COLO668 (cell line): Measurements from ENCODE around the gene PAAF1.

Experiments
- DNase-seq: peaks from one replicate; lab custom pipeline; 2025; ENCODE audit not compliant: unreplicated experiment; lab: John Stamatoyannopoulos, UW

PAAF1 gene

DNA sequence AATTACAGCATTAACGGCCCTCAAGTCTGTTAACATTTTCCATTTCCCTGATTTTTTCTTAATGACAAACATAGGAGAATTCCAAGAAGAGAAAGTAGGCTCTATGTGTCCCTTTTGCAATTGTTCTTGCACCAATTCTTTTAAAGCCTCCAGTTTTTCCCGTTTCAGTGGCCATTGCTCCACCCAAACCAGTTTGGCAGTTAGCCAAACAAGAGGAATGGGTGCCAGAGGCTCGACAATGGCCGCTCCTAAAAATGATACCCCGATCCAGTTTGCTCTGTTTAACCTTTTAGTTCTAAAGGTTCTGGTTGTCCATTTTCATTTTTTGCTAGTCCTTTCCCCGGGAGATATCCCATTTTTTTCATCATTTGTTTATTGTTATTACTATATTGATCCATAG lies 67.3 kb downstream of the PAAF1 start:
- DNase-seq = no peak

DNA sequence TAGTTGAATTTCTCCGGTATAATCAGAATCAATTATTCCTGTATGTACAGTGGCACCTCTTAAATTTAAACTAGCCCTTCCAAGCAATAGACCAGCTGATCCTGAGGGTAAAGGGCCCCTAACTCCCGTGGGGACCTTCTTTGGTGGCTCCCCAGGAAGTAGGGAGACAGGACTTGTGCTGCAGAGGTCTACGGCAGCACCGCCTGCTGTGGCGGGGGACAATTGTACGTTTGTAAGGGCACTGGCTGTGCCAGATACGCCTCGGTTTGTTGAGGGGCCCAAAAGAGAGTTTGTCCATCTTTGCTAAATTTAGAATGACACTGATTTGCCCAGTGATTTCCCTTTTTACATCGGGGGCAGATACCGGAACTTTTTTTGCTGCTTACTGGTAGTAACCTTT lies 68.1 kb downstream of the PAAF1 start:
- DNase-seq = no peak

DNA sequence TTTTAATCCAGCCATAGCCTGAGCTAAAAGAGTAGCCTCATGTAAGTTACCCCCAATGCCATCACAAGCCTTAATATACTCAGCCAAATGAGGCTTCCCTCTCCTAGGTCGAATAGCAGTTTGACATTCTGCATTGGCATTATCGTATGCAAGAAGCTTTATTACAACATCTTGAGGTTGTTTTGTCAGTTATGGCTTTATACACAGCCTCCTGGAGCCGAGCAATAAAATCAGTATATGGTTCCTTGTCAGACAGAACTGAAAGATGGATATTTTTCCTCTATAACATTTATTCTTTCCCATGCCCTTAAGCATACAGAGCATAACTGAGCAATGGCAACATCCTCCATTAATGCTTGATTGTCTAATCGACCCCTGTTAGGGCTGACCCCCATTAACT lies 68.6 kb downstream of the PAAF1 start:
- no peak for DNase-seq

DNA sequence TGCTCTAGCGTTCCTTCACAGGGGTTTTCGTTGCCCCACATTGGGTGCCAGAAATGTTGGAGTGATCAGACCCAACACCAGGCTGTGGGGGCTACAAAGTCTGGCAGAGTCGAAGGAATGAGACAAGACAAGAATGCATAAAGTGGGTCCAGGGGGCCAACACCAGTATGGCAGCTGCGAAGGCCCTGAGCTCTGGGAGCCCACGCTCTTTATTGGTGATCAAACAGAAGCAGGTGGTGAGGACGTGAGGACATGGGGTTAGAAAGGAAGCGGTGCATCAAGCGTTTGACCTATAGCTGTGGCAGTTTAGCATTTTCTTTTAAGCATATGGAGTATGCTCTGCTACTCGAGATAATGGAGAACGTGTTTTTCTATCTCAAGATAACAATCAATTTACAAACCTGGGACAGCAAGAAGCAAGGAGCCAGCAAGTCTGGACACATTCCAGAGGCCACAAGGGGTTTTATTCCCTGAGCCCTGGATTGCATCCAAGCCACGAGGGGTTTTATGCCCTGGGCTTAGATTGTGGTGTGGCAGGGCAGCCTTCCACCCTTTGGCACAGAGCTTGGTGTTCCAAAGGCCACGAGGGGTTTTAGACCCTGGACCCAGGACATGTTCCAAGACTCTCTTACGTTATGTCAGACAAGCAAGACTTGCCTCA lies 70.1 kb downstream of the PAAF1 start:
- no peak for DNase-seq

DNA sequence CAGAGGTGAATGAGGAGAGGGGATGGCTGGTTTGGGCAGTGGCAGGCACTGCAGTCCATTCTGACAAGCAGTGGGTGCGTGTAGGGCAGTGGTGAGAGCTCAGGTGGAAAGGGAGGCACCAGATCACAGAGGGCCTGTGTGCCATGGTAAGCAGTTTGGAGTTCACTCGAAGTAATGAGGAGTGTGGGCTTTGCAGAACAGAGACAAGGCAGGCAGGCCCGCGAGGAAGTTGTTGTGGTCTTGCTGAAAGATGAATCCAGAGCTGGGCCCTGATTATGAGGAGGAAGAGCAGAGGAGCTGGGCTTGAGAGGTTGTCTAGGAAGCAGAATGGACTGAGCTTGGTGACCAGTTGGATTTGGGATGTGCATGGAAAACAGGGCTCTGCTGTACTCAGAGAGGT lies 72.4 kb downstream of the PAAF1 start:
- DNase-seq = no peak

DNA sequence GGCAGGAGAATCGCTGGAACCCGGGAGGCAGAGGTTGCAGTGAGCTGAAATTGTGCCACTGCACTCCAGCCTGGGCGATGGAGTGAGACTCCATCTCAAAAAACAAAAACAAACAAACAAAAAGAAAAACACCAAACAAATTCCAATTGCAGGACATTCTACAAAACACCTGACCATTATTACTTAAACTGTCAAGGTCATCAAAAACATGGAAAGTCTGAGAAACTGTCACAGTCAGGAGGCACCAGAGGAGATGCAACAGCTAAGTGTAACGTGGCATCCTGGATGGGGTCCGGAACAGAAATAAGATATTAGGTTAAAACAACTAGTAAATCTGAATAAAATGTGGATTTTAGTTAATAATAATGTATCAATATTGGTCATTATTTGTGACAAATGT lies 73.1 kb downstream of the PAAF1 start:
- DNase-seq = no peak

DNA sequence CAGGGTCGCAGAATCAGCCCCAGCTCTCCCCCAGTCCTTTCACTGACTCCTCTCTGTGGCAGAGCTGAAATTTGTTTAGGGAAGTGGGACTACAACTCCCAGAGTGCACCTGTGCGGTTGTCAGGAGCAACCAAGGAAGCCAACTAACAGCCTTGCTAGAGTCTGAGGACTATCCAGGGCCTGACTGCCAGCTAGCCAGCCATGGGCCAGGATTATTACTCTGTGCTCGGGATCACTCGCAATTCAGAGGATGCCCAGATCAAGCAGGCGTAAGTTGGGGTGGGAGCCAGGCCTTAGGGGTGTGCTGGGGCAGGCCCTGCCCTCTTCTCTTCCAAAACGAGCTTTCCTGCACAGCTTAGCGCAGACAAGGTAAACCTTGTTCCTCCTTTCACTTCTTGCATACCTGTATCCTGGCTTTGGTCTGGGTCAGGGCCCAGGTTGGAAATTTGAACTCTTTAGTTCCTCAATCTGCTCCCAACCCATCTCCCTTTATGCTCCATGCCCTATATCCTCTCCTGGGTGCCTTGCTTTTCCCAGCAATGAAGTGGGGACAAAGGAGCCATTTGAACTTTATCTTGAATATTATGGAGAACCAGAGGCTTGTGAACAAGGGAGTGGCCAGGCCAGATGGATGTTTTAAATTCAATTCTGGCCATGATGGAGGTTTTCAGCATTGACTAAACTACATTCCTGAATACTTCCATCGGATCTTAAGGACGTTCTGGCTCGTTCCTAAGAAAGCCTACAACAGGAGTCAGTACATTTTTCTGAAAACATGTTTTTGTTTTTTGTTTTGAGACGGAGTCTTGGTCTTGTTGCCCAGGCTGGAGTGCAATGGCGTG lies 74.3 kb downstream of the PAAF1 start, which contains the start of gene DNAJB13:
DNAJB13 (plus strand) TSS at position 158 of the 842 bp plus-strand sequence; CDS start at position 202, 44 bp downstream.
- DNase-seq = peak; percentile 59

DNA sequence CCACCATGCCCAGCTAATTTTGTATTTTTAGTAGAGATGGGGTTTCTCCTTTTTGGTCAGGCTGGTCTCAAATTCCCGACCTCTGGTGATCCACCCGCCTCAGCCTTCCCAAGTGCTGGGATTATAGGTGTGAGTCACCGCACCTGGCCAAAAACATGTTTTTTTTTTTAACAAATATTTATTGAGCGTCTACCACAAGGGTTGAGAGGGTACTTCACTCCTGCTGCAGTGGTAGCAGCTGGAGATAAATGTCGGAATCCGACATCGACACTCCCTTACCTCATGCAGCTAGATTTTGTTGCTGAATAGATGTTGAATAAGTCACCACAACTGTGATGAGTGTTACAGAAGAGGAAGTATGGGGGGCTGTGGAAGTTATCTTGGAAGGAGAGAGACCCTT lies 75.0 kb downstream of the PAAF1 start:
- peak; percentile 43 for DNase-seq

DNA sequence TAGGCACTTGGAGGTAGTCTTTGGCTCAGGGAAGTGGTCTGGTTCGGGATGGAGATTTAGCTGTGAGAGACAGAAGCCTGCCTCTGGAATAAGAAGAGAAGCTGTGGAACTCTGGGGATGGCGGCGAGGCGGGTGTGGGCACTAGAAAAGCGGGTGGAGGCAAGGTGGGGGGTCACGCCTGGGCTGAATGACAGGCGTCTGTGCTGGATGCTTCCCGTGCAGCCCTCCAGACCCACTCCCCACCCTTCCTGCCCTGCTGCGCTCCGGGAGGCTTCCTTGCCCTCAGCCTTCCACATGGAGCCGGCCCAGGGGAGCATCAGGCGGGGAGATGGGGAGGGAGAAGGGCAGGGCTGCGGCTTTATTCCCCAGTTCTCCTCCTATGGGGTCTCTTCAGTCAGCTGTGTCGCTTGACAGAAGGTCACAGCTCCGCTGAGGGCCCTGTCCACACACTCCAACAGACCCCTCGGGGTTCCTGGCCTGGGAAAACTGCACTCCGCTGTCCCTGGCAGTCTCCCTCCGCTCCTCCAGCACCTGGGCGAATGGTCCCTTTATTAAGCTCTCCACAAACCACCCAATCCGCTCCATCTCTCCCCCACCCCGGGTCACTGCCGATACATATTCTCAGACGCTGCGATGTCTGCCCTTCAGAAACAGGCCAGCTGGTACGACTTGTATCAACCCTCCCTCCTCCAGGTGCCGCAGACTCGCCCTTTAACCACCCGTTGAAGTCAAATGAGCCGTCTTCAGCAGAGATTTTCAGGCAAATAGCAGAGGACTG lies 80.3 kb downstream of the PAAF1 start:
- DNase-seq = no peak

DNA sequence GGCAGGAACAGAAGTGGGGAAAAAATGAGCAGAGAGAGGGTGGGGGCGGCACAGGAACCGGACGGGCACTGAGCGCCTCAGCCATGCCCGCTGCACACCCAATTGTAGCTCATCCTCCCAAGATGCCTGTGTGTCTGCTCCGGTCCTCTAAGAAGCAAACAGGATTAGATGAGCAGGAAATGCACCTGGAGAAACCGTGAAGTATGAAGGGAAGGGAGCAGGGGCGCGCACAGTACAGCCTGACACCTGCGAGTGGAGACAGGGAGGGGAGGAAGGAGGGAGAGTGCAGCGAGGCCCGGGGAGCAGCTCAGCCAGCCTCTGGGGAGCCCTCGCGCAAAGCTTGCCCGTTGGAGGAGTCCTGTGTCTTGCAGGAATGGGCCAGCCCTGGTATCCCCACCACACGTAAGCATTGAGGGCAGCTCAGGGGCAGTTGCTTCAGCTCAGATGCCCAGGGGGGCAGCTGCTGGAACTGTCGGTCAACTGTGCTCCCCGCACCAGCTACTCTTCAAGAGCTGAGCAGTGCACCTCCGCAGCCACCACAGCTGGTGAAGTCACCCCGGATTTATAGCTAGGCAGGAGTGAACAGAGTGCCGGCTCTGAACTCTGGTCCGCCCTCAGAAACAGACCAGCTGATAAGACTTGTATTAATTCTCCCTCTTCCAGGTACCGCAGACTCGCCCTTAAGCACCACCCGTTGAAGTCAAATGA lies 81.0 kb downstream of the PAAF1 start:
- no peak for DNase-seq

DNA sequence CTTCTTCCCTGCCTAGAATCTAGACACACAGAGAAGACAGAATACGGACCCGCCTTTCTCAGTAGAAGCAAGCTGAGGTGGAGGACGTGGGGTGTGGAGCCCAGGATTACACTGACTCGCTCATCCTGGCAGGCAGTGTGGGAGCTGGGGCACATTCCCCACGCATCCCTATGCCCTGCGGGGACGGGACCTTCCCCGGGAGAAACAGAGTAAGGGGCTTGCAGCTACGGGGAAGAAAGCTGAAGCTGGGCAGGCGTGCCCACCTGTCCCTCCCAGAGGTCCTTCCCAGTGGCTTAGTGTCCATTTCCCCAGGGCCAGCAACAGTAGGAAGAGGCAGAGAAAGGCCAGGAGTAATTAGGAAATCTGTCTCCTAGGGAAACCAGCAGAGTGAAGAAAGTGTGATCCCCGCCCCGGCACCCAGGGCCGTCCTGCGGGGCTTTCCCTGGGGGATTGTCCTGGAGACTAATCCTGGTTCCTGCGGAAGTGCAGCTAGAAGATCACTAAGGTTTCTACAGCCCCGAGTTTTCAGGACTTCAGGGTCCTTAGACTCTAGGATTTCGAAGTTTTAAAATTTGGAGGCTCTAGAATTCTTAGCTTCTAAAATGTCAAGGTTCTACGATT lies 81.8 kb downstream of the PAAF1 start:
- DNase-seq = no peak

DNA sequence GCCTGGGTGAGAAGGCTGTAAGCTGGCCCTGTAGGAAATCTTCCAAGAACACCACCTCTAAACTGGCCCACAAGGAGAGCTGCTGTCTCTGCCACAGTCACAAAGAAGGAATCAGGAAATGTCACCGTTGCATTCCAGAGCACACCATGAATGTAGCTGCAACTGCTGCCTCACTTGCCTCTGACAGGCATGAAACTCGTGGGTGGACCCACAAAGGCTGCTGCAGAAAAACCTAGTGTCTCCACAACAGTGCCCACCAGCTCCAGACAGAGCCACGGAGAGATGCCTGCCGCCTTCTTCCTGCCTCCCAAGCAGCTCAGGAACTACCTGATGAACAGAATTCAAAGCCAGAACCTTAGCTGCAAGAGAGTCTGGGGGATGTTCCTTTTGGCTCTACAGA lies 84.5 kb downstream of the PAAF1 start:
- no peak for DNase-seq

DNA sequence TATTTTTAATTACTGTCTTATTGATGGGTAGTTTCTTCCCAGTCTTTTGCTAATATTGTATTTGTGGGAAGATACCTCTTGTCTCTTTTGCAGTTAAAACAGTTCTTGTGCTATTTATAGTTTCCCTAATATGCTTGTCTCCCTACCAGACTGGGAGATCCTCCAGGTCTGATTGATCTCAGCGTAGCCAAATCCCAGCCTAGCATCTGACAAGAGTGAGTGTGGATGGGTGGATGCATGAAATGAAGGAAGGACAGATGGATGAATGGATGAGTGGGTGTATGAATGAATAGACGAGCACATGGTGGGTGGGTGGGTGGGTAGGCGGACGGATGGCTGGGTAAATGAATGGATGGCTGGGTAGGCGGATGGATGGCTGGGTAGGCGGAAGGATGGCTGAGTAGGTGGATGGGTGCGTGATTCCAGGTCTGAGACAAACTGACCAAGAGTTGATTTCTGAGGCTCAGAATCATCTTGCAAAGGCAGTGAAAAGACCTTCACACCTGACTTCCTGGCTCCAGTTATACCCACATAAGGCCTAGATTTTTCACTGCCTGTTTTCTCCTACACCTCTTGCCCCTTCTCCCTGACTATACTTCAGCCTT lies 85.4 kb downstream of the PAAF1 start:
- no peak for DNase-seq

DNA sequence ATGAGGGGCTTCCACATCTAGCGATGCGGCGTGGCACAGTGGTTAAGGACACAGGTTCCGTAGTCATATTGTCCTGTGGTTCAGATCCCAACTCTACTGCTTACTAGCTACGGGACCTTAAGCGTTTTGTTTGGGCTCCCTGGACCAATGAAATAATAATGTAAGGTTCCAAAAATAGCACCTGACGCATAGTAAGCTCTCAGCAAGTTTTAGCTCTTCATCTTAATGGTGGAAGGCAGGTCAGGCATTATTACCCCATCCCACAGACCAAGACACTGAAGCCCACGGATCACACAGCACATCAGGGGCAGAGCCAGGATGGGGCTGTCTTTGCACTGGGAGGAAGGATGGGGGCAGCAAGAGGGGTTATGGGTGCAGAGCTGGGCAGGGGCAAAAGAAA lies 87.1 kb downstream of the PAAF1 start:
- DNase-seq = no peak

DNA sequence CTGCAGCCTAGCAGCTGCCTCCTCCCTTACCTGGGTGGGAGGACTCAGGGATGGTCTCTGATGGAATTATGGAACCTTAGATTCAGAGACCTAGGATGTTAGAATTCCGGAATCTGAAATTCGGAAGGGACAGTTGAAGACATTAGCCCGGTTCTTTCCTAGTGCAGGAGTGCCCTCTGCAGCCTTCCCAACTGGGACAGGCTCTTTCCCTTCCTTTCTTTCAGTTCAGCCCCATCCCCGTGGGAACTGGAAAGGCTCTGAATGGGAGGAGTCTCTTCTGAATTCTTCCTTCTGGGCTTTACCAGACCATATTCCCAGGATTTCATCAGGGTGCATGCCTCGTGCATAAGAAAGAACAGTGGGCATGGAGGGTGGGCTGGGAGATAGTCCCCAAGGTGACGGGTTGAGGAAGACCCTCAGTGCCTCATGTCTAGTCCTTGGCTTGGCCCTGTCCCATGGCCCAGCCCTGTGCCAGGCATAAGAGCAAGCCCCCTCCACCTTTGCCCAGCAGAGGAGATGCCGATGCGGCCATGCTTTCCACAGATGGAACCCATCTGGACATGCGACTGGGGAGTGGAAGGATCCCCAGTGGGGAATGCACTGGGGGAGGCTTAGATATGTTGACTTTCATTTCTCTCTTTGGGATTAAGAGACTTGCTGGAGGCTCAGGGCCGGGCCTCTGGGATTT lies 88.4 kb downstream of the PAAF1 start:
- no peak for DNase-seq

DNA sequence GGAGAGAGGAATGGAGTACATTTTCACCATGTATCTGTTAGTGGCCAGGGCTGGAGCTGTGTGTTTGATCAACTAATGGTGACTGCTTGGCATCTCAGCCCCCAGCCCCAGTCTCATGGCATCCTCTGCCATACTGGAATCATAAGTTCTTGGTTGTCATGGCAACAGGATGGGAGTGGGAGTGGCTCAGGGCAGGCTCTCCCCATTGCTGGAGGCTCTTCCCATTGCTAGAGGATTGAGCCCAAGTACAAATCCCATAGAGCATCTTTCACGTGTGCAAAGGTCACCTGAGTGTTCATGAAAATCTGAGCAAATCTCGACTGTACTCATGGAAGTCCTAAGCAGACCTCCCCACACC lies 88.9 kb downstream of the PAAF1 start:
- DNase-seq = no peak

DNA sequence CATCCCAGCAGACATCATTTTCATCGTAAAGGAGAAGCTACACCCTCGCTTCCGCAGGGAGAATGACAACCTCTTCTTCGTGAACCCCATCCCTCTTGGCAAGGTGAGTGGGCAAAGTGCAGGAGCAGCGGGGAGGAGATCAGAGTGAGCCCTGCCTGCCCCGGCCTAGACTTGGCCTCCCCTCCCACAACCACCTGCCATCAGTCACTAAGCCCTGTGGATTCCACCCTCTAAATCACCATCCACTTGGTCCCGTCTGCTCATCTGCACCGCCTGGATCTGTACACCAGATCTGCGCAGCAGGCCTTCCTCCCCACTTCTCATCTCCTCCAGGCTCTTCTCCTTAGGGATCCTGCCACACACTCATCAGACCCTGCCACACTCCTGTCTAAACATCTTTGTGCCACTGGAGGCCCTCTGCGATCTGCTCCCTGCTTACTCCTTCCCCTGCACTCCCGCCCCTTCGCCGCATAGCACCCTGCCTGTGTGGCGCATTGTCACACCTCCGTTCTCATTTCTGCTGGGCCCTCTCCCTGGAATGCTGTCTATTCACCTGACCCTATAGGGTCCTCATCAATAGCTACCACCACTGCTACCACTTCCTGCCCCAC lies 91.7 kb downstream of the PAAF1 start:
- no peak for DNase-seq

DNA sequence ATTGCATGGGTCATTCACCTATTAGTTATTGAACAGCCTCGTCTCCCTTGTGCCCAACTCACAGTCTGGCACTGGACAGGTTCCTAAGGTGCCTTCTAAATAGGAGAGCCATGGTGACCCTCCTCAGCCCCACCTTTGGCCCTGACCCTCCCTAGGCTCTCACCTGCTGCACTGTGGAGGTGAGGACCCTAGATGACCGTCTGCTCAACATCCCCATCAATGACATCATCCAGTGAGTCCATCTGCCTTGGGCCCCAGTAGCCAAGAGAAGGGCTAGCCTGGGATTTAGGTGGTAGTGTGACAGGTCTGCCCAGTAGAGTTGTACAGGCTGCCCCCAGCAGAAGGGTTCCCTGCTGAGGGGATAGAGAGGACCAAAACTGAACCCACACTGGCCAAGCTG lies 92.3 kb downstream of the PAAF1 start:
- DNase-seq = no peak

DNA sequence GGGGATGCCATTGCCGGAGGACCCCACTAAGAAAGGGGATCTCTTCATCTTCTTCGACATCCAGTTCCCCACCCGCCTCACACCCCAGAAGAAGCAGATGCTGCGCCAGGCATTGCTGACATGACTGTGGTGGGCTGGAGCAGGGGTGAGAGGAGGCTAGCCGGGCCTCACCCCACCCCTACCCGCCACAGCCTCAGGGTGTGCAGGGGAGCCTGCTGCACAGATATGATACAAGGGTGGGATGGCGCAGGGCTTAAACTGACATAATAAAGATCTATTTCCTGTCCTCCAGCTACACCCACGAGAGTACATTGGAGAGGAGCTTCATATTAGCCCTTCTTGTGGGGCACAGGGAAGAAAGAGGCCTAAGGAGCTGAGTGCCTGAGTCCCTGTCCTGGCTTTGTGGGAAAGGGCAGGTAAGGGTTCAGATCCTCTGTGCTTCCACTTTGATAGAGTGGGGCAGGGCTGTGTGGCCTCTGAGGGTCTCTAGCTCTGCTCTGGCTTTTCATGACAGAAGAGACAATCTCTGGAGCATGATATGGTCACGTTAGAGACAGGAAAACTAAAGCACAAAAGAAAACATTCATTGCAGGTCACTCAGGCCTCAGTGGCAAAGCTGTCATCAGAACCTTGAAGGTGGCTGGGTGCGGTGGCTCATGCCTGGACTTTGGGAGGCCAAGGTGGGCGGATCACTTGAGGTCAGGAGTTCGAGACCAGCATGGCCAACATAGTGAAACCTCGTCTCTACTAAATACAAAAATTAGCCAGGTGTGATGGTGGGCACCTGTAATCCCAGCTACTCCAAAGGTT lies 93.4 kb downstream of the PAAF1 start:
- no peak for DNase-seq
